OCI-LY1 (cell line): Measurements from ENCODE around the gene RARRES1.

Source experiments
- H2AFZ ChIP-seq: fragments of 200-600 bp; sonication (generic), shearing (Covaris generic); 2 replicates; pipeline ENCODE4 v1.6.0; 2014; ENCODE audit warnings: antibody characterized with exemption, mild to moderate bottlenecking, low read length
- H3F3A ChIP-seq: fragments of 200-600 bp; sonication (generic), shearing (Covaris generic); 2 replicates; pipeline ENCODE4 v1.6.0; 2014; ENCODE audit warnings: mild to moderate bottlenecking, antibody characterized with exemption, low read length, moderate library complexity; ENCODE audit not compliant: insufficient read depth
- H3K27ac ChIP-seq: fragments of 200-600 bp; sonication (generic); 2 replicates; pipeline ENCODE4 v1.5.1; 2014; ENCODE audit warnings: low read length, mixed run types, mild to moderate bottlenecking, low read depth; ENCODE audit not compliant: poor library complexity, severe bottlenecking
- H3K27me3 ChIP-seq: fragments of 200-600 bp; sonication (generic); 2 replicates; pipeline ENCODE4 v1.6.0; 2014; ENCODE audit warnings: antibody characterized with exemption, mild to moderate bottlenecking, low read length, moderate library complexity; ENCODE audit not compliant: insufficient read depth
- H3K36me3 ChIP-seq: fragments of 200-600 bp; sonication (generic); 2 replicates; pipeline ENCODE4 v1.6.1; 2014; ENCODE audit warnings: mild to moderate bottlenecking, antibody characterized with exemption, low read length, moderate library complexity, mixed read lengths; ENCODE audit not compliant: insufficient read depth
- H3K4me1 ChIP-seq: fragments of 200-600 bp; sonication (generic); 2 replicates; pipeline ENCODE4 v1.5.1; 2014; ENCODE audit warnings: mild to moderate bottlenecking, low read length, moderate library complexity; ENCODE audit not compliant: insufficient read depth, severe bottlenecking
- H3K4me2 ChIP-seq: fragments of 200-600 bp; sonication (generic), shearing (Covaris generic); 2 replicates; pipeline ENCODE4 v1.6.1; 2014; ENCODE audit warnings: low read length
- H3K4me3 ChIP-seq: fragments of 200-600 bp; sonication (generic); 2 replicates; pipeline ENCODE4 v1.5.1; 2014; ENCODE audit warnings: low read length, low read depth, mild to moderate bottlenecking, mixed read lengths; ENCODE audit not compliant: poor library complexity, severe bottlenecking
- H3K79me2 ChIP-seq: fragments of 200-600 bp; shearing (Covaris generic); 2 replicates; pipeline ENCODE4 v1.6.1; 2016; ENCODE audit warnings: mixed run types, low read length, mixed read lengths; ENCODE audit not compliant: insufficient read depth
- H3K9ac ChIP-seq: fragments of 200-600 bp; sonication (generic), shearing (Covaris generic); 2 replicates; pipeline ENCODE4 v1.6.1; 2014; ENCODE audit warnings: mild to moderate bottlenecking, low read length, mixed read lengths
- H3K9me2 ChIP-seq: fragments of 200-600 bp; sonication (generic), shearing (Covaris generic); 2 replicates; pipeline ENCODE4 v1.6.1; 2014; ENCODE audit warnings: low read depth, mild to moderate bottlenecking, low read length, mixed read lengths
- H3K9me3 ChIP-seq: fragments of 200-600 bp; shearing (Covaris generic); 2 replicates; pipeline ENCODE4 v1.6.1; 2014; ENCODE audit warnings: low read length, mixed read lengths
- H4K20me1 ChIP-seq: fragments of 200-600 bp; sonication (generic), shearing (Covaris generic); 2 replicates; pipeline ENCODE4 v1.6.0; 2016; ENCODE audit warnings: mild to moderate bottlenecking, low read length; ENCODE audit not compliant: insufficient read depth
- CTCF ChIP-seq: fragments of 200-600 bp; sonication (generic), shearing (Covaris generic); IDR thresholded peaks from 2 replicates; pipeline ENCODE4 v1.5.1; 2017; ENCODE audit warnings: mild to moderate bottlenecking, antibody characterized with exemption, low read length, moderate library complexity, mixed read lengths
- EZH2 ChIP-seq: fragments of 200-600 bp; sonication (generic), shearing (Covaris generic); IDR thresholded peaks from 2 replicates; pipeline ENCODE4 v1.8.0; 2017; ENCODE audit warnings: borderline replicate concordance, mixed run types, mild to moderate bottlenecking, antibody characterized with exemption, low read length, moderate library complexity, mixed read lengths

The RARRES1 gene

GRCh38 chr3:158773166-158773565 is 40.9 kb upstream of the RARRES1 start:
- no peak overlapping the region for H3K4me2 ChIP-seq
- H4K20me1 ChIP-seq: no peaks in the 10 kb centered on the region
- H3K4me3 ChIP-seq: no peak overlapping the region
- no peak for TF ChIP-seq CTCF
- TF ChIP-seq EZH2: no peak
- H3K36me3 ChIP-seq: no peaks in the 10 kb centered on the region
- H3K9me2 ChIP-seq: no peaks in the 10 kb centered on the region
- H3K79me2 ChIP-seq: no peaks in the 10 kb centered on the region
- no peak overlapping the region for H2AFZ ChIP-seq
- no peaks in the 10 kb centered on the region for H3K9me3 ChIP-seq
- no peaks in the 10 kb centered on the region for H3K4me1 ChIP-seq
- H3K9ac ChIP-seq: no peak overlapping the region
- H3K27ac ChIP-seq: no peak overlapping the region
- no peaks in the 10 kb centered on the region for H3F3A ChIP-seq
- no peaks in the 10 kb centered on the region for H3K27me3 ChIP-seq

DNA sequence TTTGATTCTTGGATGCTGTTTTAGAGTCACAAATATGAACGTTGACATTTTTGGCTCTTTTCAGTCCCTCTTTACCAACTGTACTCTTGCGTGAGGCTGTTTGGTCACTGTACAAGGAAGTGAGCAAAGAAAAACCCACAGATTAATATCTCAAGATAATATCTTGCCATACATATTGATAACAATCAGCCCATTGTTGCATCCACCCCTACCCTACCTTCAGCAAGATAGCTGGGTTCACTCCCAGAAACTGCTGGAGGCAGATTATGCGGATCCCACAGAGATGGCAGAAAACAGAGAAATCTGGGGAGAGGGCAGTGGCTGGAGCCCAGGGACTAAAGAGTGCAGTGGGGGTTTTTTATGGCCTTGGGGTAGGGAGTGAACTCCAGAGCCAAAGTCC is 39.7 kb upstream of the RARRES1 start:
- H3K27me3 ChIP-seq: no peaks in the 10 kb centered on the region

GRCh38 chr3:158771577-158771976 is 39.3 kb upstream of the RARRES1 start:
- H3K9me2 ChIP-seq: no peaks in the 10 kb centered on the region
- no peak overlapping the region for H3K9ac ChIP-seq
- H3K9me3 ChIP-seq: no peaks in the 10 kb centered on the region
- H3K4me2 ChIP-seq: no peak overlapping the region
- no peaks in the 10 kb centered on the region for H3K4me1 ChIP-seq
- no peaks in the 10 kb centered on the region for H3K27me3 ChIP-seq
- no peaks in the 10 kb centered on the region for H3F3A ChIP-seq
- TF ChIP-seq EZH2 (no peak), CTCF (no peak)
- no peak overlapping the region for H2AFZ ChIP-seq
- H3K79me2 ChIP-seq: no peaks in the 10 kb centered on the region
- H4K20me1 ChIP-seq: no peaks in the 10 kb centered on the region
- H3K36me3 ChIP-seq: no peaks in the 10 kb centered on the region
- no peak overlapping the region for H3K27ac ChIP-seq
- no peak overlapping the region for H3K4me3 ChIP-seq

More for the DNA sequence above, 39.7 kb upstream of the RARRES1 start:
- H3K9ac ChIP-seq: no peak overlapping the region
- H4K20me1 ChIP-seq: no peaks in the 10 kb centered on the region
- H3K9me3 ChIP-seq: no peaks in the 10 kb centered on the region
- H2AFZ ChIP-seq: no peak overlapping the region
- no peak for TF ChIP-seq EZH2
- no peak for TF ChIP-seq CTCF
- H3K27ac ChIP-seq: no peak overlapping the region
- H3K9me2 ChIP-seq: no peaks in the 10 kb centered on the region
- no peak overlapping the region for H3K4me3 ChIP-seq
- H3K4me1 ChIP-seq: no peaks in the 10 kb centered on the region
- no peaks in the 10 kb centered on the region for H3F3A ChIP-seq
- H3K4me2 ChIP-seq: no peak overlapping the region
- H3K36me3 ChIP-seq: no peaks in the 10 kb centered on the region
- H3K79me2 ChIP-seq: no peaks in the 10 kb centered on the region
